HEK293T (cell line): ENCODE measurements around the gene PLA1A.

Experiments used
- ELF4 ChIP-seq: fragments of 450-650 bp; IDR thresholded peaks from 2 replicates; pipeline ENCODE4 v1.6.1; 2017; ENCODE audit warnings: antibody characterized with exemption
- FOXA1 ChIP-seq: fragments of 450-650 bp; IDR thresholded peaks from 2 replicates; pipeline ENCODE4 v1.6.1; 2016; ENCODE audit warnings: mild to moderate bottlenecking
- FOXK2 ChIP-seq: fragments of 450-650 bp; IDR thresholded peaks from 2 replicates; pipeline ENCODE4 v1.6.1; 2016; ENCODE audit warnings: mild to moderate bottlenecking
- FOXM1 ChIP-seq: fragments of 450-650 bp; IDR thresholded peaks from 2 replicates; pipeline ENCODE4 v1.6.1; 2017; ENCODE audit warnings: mild to moderate bottlenecking, borderline replicate concordance
- HDGF ChIP-seq: fragments of 450-650 bp; IDR thresholded peaks from 2 replicates; pipeline ENCODE4 v1.6.1; 2017; ENCODE audit warnings: antibody characterized with exemption, borderline replicate concordance
- SP1 ChIP-seq: fragments of 450-650 bp; IDR thresholded peaks from 2 replicates; pipeline ENCODE4 v1.6.1; 2017
- ZNF384 ChIP-seq: fragments of 450-650 bp; IDR thresholded peaks from 2 replicates; pipeline ENCODE4 v1.6.1; 2016

- TF ChIP-seq FOXA1 (no peak), FOXM1 (no peak), ELF4 (no peak), HDGF (no peak), SP1 (no peak), FOXK2 (no peak), ZNF384 (no peak)
These were observed 26.0 kb upstream of the PLA1A start for GRCh38 chr3:119571688-119572087.
